ENCODE measurements around the gene PPEF2. TPM values are rescaled to one million over a fixed set of nuclear protein-coding genes. Genes with fewer than 3 reads are reported as not detected.
"Not testable (repeated sequence)": the region's sequence is repeated elsewhere in the genome, so short reads cannot be mapped to it uniquely, and the experiment has no call there.

PPEF2 gene
- total RNA-seq, 1 donor from 2014 or later = not detected

DNA sequence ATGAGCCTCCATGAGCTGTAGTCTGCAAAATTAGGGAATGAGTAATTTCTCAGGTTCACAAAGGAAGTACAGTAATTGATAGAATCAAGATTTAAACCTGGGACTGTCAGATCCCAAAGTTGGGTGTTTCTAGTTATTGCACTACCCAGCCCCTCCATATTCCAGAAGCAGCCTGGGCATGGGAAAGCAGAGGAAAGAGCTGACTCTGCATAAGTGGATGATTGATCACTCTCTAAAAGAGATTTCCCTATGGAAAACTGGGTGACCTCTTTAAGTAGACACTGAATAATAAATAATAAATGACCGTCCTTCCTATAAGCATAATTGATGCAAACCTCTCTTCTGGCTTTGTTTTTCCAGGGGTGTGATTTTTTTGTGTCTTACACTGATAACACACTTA is 33.4 kb upstream of the PPEF2 start:
- no peak overlapping the region for H3K4me3 ChIP-seq (ENCODE audit: low read depth, low read length)
- no peak for DNase-seq (ENCODE audit: low read depth)
- no peaks in the 10 kb centered on the region for H3K36me3 ChIP-seq (ENCODE audit: control insufficient read depth, insufficient read depth, low read length)
- TF ChIP-seq, protein P1, sequence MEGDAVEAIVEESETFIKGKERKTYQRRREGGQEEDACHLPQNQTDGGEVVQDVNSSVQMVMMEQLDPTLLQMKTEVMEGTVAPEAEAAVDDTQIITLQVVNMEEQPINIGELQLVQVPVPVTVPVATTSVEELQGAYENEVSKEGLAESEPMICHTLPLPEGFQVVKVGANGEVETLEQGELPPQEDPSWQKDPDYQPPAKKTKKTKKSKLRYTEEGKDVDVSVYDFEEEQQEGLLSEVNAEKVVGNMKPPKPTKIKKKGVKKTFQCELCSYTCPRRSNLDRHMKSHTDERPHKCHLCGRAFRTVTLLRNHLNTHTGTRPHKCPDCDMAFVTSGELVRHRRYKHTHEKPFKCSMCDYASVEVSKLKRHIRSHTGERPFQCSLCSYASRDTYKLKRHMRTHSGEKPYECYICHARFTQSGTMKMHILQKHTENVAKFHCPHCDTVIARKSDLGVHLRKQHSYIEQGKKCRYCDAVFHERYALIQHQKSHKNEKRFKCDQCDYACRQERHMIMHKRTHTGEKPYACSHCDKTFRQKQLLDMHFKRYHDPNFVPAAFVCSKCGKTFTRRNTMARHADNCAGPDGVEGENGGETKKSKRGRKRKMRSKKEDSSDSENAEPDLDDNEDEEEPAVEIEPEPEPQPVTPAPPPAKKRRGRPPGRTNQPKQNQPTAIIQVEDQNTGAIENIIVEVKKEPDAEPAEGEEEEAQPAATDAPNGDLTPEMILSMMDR (IDR thresholded peaks at IDR 0.05; ENCODE audit: insufficient read depth, low read length, poor library complexity, severe bottlenecking) = no peak
- no peaks in the 10 kb centered on the region for H3K27me3 ChIP-seq (ENCODE audit: control insufficient read depth, insufficient read depth, low read length)

DNA sequence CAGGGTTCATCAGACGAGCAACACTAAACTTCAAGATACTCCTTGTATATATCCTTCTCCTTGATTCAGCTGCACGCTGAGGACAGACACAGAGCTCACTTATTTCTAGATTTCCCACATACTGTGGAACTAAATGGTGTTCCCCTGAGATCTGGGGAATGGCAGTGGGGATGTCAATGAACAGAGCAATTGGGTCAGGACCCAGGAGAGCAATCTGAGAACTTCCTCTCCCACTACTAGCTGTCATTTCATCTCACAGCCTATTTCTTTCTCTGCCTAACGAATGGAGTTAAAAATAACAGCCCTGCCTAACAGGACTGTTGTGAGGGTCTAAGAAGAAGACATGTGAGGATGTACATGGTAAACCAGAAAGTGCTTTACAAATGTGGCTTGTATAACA is 27.9 kb upstream of the PPEF2 start:
- no peak overlapping the region for H3K4me3 ChIP-seq (ENCODE audit: low read depth, low read length)
- TF ChIP-seq, protein P1 (IDR thresholded peaks at IDR 0.05; ENCODE audit: insufficient read depth, low read length, poor library complexity, severe bottlenecking) = no peak
- no peaks in the 10 kb centered on the region for H3K27me3 ChIP-seq (ENCODE audit: control insufficient read depth, insufficient read depth, low read length)
- DNase-seq (ENCODE audit: low read depth) = no peak
- no peaks in the 10 kb centered on the region for H3K36me3 ChIP-seq (ENCODE audit: control insufficient read depth, insufficient read depth, low read length)

DNA sequence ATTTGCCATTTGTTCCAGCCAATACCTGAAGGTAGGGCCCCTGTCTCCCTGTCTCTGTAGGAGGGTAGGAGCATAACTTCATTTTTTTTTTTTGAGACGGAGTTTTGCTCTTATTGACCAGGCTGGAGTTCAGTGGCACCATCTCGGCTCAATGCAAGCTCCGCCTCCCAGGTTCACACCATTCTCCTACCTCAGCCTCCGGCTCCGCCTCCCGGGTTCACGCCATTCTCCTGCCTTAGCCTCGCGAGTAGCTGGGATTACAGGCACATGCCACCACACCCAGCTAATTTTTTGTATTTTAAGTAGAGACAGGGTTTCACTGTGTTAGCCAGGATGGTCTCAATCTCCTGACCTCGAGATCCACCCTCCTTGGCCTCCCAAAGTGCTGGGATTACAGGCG is 22.7 kb upstream of the PPEF2 start:
- not testable (repeated sequence) for H3K36me3 ChIP-seq (ENCODE audit: control insufficient read depth, insufficient read depth, low read length)

DNA sequence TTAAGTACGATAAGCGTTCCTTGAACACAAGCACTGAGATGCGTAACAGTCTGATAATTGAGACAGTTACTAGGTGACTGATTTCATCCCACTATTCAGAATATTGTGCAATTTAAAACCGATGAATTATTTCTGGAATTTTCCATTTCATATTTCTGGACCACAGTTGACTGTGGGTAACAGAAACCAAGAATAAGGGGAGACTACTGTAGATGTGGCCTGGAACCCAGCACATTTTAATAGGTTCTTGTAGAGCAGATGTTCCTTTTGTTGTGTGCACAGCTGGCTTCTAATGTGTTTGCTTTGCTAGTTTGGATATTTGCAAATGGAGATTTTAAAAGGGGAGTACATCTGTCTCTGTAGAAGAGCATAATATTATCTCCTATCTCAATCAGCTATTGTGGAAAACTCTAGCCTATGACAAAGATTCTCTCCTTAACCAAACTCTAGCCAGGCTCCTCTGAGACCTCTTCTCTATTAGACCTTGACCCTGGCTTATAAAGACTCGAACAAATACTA is 22.1 kb upstream of the PPEF2 start:
- DNase-seq (ENCODE audit: low read depth) = no peak
- Histone ChIP-seq H3K36me3 (ENCODE audit: control insufficient read depth, insufficient read depth, low read length) (no peaks in the 10 kb centered on the region), H3K27me3 (ENCODE audit: control insufficient read depth, insufficient read depth, low read length) (no peaks in the 10 kb centered on the region), H3K4me3 (ENCODE audit: low read depth, low read length) (no peak overlapping the region)
- TF ChIP-seq, protein P1 (IDR thresholded peaks at IDR 0.05; ENCODE audit: insufficient read depth, low read length, poor library complexity, severe bottlenecking) = no peak

More for the DNA sequence above, 22.7 kb upstream of the PPEF2 start:
- not testable (repeated sequence) for DNase-seq (ENCODE audit: low read depth); H3K4me3 ChIP-seq (ENCODE audit: low read depth, low read length); H3K27me3 ChIP-seq (ENCODE audit: control insufficient read depth, insufficient read depth, low read length)

DNA sequence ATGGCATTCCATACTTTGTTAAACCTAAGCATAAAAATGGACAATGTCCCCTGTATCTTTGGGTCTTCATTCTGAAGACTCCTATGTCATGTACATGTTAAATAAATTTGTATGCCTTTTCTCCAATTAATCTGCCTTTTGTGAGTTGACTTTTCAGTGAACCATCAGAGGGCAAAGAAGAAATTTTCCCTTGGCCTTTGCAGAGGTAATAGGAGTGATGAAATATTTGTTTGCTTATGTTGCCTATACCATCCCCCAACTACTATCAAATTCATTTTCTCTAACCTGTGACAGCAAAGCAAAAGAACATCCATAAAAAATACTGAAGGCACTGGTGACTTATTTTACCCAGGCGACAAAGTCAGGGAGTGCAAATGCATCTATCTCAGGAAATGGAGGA is 20.3 kb upstream of the PPEF2 start:
- TF ChIP-seq, protein P1 (IDR thresholded peaks at IDR 0.05; ENCODE audit: insufficient read depth, low read length, poor library complexity, severe bottlenecking) = no peak
- no peak for DNase-seq (ENCODE audit: low read depth)
- Histone ChIP-seq H3K36me3 (ENCODE audit: control insufficient read depth, insufficient read depth, low read length) (no peaks in the 10 kb centered on the region), H3K4me3 (ENCODE audit: low read depth, low read length) (no peak overlapping the region), H3K27me3 (ENCODE audit: control insufficient read depth, insufficient read depth, low read length) (no peaks in the 10 kb centered on the region)

- Histone ChIP-seq H3K27me3 (ENCODE audit: control insufficient read depth, insufficient read depth, low read length) (no peaks in the 10 kb centered on the region), H3K36me3 (ENCODE audit: control insufficient read depth, insufficient read depth, low read length) (no peaks in the 10 kb centered on the region), H3K4me3 (ENCODE audit: low read depth, low read length) (no peak overlapping the region)
- TF ChIP-seq, protein P1 (IDR thresholded peaks at IDR 0.05; ENCODE audit: insufficient read depth, low read length, poor library complexity, severe bottlenecking) = no peak
- DNase-seq (ENCODE audit: low read depth) = no peak
These were observed 19.7 kb upstream of the PPEF2 start for GRCh38 chr4:75921910-75922309.
